Measurements from ENCODE around the gene FHOD3.

The FHOD3 gene

GRCh38 chr18:36568487-36568886, 271.0 kb downstream of the FHOD3 start:
- DNase-seq, result no peak

- DNase-seq, result peak; percentile 11
Measured at GRCh38 chr18:36572135-36572856, 274.8 kb downstream of the FHOD3 start.

- no peak for DNase-seq
Measured at GRCh38 chr18:36576339-36576738, 278.8 kb downstream of the FHOD3 start.

DNA sequence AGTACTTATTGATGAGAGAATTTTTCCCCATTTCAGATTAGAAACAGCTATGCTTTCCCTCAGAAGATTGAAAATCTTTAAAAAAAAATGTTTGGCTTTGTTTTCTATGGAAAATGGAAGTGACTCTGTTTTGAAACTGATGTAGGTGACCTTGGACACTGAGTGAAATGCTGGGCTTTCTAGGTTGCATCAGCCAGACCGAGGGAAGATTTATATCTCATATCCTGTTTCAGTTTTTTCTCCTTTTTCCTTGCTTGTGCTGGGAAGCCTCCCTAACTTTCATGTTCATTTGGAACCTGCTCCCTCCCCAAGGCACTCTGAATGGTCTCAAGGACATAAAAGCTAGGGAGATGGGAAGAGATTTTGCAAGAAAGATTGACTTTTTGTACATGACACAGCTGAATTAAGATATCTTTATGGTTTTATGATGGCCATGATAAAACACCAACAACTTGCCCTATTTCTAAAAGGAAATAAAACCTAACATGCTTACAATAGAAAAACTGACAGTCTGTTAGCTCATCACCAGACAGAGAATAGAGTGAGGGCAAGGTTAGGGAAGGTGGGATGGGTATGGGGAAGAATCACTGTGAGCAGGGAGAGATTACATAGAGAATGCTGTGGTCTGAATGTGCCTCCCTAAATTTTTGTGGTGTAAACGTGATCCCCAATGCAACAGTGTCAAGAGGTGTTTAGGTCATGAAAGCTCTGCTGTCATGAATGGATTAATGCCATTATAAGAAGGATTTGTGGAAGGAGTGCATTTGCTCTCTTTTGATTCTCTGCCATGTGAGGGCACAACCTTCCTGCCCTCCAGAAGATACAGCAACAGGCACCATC, 281.6 kb downstream of the FHOD3 start:
- DNase-seq, result no peak

DNA sequence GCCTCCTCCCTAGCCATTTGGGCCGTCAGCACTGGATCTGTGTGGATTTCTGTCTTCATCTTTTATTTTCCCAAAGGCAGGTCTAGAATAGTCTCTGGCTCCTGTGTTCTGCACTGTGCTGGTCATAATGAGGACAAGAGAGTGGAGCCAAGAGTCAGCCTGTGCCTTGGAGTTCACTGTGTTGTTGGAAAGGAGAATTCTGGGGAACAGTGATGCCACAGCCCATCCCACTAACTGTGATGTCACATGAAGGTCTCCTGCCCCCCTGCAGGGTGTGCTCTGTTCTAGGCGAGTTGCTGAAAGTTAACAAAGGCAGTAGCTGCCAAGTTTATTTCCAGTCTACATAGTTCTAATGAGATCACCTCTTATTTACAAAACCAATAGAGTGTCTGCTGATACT, 282.8 kb downstream of the FHOD3 start:
- DNase-seq, result no peak

DNA sequence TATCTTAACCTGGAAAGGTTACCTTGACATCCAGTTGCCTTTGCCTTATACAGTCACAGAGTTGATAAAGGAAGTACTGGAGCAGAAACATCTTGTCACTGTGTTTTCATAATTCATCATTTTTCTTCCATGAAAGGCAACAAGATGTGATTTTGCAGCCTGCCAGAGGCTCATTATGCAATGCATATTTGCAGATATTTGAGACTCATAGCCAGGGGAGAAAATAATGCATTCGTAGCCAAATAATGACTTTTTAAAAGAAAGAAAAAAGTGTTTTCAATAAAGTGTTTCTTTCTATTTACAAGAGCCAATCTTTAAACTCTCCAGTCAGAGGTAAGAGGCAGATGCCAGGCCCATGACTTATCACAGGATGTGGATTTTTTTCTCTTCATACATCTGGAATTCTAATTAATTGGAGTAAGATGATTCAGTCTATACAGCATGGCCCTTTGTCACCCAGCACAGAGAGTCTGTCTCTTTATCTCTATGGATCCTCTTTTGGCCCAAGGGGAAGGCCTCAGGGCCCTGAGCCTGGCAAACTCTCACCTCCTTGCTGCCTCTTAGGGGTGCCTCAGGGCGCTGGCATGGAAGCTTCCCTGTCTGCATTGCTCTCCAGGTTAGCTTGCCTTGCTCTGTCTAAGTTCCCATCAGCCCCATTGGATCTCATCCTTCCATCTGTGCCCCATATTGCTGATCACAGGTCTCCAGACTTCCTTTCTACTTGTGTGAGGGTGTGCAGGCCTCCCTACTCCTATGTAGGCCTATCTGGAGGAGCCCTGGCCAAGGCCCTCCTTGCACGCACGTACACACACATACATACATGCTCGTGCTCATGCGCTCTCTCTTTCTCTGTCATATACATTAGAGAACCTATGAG, 283.6 kb downstream of the FHOD3 start:
- no peak for DNase-seq

GRCh38 chr18:36582988-36583745, 285.7 kb downstream of the FHOD3 start:
- no peak for DNase-seq

DNA sequence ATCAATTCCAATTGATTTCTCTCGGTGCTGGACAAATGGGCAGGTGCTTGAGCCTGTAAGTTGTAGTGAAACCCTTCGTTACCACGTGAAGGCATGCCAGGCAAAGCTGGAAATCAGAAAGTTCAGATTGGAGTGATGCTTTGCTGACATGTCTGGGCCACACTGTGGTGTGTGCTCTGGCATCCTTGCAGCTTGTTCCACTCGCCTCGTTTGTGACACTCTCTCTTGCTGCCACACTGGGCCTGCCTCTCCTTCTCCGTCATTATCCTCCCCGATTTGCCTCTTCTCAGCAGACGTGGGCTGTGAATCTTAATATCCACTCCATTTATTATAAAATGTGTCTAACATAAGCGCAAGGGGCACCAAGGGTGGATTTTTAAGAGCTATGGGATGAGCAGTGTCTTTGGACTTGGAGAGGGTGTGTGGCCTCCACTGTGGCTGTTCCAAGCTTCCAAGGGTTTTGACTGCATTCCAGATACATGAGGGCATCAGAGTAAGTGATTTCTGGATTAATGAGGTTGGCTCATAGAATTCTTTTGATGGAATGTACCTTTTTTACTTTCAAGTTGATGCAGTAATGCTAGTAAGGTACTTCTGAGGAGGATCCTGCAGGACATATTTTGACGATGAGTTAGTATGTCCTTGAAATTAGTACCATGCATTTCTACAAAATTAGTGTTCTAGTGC, 292.5 kb downstream of the FHOD3 start:
- DNase-seq, result no peak

DNA sequence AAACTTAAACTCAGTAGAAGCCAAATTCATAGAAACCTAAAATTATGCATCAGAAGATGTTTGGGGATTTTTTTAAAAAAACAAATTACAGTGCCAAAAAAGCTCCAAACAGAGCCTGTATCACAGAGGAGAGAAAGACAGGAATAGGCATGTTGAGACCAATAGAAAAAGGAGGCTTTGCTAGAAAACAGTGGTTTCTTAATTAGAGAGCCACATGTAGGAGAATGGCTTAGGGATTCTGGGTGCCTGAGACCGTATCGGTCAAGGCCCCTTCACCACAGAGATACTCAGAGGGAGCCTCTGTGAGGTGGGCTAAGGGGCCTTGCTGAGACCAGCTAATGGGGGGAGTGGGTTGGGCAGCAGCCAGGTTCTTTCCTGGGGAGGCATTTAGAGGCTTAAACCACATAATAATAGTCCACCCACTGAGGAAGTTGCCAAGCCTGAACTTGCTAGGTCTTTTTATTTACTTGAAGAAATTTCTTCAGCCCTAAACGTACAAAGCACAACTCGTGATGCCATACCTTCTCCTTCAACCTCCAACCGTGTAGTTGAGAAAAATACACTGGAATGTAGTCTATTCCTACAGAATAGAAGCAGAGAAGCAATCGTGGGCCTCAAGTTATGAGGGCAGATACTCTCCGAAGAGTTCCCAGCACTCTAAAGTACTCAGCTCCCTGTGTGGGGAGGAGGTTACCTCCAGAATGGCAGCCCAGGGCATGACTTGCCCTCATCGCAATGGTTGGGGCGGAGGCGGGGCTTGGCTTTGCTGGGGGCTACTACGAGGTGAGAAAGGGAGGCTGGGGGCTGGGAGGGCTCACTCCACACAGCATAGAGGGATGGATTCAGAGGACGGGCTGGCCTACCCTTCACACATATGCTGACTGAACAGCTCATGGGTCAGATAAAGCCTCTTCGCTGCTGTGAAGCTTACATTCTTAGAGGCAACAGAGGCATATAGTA, 293.4 kb downstream of the FHOD3 start:
- DNase-seq, result no peak

DNA sequence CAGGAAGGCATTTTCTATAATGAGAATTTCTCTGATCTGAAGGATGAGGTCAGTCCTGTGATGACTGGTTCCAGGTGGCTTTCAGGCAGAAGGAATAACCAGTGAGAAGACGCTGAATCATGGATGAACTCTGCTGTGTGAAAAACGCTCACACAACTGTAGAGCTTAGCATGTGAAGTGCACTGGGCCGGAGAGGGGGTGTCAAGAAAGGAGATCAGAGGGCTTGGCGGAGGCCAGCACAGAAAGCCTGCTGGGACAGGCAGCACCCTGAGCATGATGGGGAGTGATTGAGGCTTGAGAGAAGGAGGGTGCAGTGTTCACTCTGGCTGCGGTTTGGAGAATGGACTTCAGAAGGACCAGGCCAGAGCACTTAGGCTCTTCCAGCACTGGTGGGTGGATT, 294.8 kb downstream of the FHOD3 start:
- DNase-seq, result no peak

DNA sequence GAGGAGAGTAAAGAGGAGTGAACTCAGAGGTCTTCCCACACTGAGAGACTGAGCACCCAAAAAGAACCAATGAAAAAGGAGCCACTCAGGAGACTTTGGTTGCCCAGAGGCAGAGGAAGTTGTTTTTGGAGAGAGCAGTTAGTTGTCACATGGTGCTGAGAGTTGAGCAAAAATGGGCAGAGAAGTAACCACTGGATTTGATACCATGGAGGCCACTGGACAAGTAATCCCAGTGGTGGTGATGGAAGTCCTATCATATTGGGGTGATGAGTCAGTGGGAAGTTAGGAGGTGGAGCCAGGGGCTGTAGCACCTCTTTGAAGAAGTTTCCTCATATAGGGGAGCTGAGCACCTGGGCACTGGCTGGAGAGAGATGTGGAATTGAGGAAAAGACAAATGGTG, 295.5 kb downstream of the FHOD3 start:
- no peak for DNase-seq

DNA sequence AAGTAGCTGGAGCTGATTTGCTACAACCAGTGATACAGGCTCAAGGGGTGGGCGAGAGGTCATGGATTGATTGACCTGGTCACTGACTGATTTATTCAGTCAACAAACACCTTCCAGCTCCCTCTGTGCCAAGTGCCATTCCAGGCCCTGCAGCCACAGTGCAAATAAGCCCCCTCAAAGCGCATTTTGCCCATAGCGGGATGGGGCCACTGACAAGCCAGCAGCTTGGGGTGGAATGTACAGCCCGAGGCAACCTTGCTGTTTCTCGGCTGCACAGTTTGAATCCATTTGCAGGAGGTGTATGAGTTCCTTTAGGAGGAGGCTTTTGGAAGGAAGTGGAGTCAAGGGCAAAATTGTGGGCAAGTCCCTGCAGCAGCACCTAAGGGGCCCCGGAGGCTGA, 296.1 kb downstream of the FHOD3 start:
- no peak for DNase-seq

GRCh38 chr18:36594621-36595020, 297.1 kb downstream of the FHOD3 start:
- DNase-seq, result no peak

- DNase-seq, result no peak
Measured at GRCh38 chr18:36595046-36595817, 297.7 kb downstream of the FHOD3 start.

DNA sequence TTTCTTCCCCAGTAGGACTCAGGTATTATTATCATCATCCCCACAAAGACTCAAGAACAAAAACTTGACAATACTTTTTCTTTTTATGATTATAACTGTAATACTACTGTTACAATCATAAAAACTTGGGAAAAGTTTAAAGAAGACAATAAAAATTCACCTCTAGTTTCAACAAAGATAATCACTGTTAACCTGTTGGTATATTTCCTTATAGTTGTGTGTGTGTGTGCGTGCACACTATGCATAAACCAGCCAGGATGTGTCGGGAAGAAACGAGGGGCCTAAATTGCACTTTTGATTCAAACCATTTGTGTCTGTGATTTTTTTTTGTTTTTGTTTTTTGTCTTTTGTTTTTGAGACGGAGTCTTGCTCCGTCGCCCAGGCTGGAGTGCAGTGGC, 298.3 kb downstream of the FHOD3 start:
- no peak for DNase-seq

GRCh38 chr18:36597636-36598035, 300.1 kb downstream of the FHOD3 start:
- no peak for DNase-seq

GRCh38 chr18:36600548-36600947, 303.0 kb downstream of the FHOD3 start:
- no peak for DNase-seq

DNA sequence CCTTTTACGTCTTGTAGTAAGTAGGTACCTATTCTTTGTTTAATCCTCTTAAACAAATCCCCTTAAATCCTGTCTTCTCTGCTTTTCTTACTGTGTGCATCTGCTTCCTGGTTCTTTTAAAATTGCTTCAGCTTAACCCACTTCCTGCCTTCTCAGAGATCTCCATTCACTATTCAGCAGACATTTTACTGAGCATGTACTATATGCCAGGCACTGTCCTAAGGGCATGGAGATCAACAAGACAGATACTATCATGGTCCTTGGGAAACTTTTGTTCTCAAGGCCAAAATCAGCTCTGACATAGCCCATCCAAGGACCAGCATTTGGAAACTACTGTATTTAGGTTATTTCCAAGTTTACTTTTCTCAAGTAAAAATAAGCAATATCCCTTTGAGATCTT, 303.8 kb downstream of the FHOD3 start:
- DNase-seq, result no peak

- DNase-seq, result no peak
Measured at GRCh38 chr18:36602071-36602470, 304.6 kb downstream of the FHOD3 start.

DNA sequence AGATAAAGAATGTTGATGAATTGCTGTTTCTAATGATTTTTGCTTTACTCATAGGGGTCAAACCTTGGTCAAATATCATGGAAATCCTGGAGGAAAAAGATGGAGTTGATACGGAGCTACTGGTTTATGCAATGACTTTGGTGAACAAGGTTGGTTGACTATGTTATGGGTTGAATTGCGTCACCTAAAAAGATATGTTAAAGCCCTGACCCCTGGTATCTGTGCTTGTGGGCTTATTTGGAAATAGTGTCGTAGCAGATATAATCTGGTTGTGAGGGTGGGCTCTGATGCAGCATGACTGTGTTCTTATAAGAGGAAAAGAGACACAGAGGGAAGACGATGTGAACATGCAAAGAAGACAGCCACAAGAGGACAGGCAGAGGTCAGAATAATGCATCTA, 305.1 kb downstream of the FHOD3 start:
- DNase-seq, result no peak
